GM18858 (cell line): Measurements from ENCODE around the gene KIF12.
"Not testable (repeated sequence)": the region's sequence is repeated elsewhere in the genome, so short reads cannot be mapped to it uniquely, and the experiment has no call there.

Source experiments
- ATAC-seq: cut with Tn5 transposase; IDR thresholded peaks from one replicate; pipeline ENCODE4 v1.9.1; 2021; ENCODE audit not compliant: unreplicated experiment

KIF12 gene

GRCh38 chr9:114049441-114050225, 49.5 kb downstream of the KIF12 start:
- ATAC-seq, result no peak

DNA sequence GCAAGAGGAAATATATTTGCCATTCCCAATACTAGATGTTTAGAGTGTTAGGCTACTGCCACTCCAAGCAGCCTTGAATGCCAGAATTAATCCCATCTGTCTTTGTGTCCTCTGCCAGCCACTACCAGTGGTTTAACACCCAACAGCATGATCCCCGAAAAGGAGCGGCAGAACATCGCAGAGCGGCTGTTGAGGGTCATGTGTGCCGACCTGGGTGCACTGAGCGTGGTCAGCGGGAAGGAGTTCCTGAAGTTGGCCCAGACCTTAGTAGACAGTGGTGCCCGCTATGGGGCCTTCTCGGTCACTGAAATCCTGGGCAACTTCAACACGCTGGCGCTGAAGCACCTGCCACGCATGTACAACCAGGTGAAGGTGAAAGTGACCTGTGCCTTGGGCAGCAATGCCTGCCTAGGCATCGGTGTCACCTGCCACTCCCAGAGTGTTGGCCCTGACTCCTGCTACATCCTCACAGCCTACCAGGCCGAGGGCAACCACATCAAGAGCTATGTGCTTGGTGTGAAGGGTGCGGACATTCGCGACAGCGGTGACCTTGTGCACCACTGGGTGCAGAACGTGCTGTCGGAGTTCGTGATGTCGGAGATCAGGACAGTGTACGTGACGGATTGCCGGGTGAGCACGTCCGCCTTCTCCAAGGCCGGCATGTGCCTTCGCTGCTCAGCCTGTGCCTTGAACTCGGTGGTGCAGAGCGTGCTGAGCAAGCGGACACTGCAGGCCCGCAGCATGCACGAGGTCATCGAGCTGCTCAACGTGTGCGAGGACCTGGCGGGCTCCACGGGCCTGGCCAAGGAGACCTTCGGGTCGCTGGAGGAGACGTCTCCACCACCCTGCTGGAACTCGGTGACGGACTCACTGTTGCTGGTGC, 50.3 kb downstream of the KIF12 start:
- no peak for ATAC-seq

DNA sequence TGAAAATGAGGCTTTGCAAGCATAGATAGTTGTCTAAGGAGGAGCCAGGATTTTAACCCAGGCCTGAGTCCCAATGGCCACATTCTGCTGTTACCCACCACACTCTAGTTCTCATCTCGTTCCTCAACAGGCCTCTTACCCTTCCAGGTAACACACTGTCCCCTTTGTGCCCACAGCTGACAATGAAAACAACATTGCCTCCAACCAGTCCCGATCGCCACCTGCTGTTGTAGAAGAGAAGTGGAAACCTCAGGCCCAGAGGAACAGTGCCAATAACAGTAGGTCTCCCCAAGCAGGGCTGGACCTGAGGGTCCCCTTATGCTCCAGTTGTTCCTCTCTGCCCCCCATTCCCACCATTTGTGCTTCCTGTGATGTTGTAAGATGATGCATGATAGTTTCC, 51.4 kb downstream of the KIF12 start:
- no peak for ATAC-seq

- no peak for ATAC-seq
Measured at GRCh38 chr9:114046875-114047274, 52.2 kb downstream of the KIF12 start.

GRCh38 chr9:114046237-114046755, 52.8 kb downstream of the KIF12 start:
- no peak for ATAC-seq

GRCh38 chr9:114043660-114044059, 55.4 kb downstream of the KIF12 start:
- ATAC-seq, result not testable (repeated sequence)
